NT2/D1 (cell line): ENCODE measurements around the gene PHEX.

Experiments
- DNase-seq: peaks from one replicate; pipeline ENCODE4 v3.0.0-alpha.2; 2011; ENCODE audit warnings: low read depth, low spot score
- H3K27me3 ChIP-seq: 2 replicates; pipeline ENCODE4 v1.6.0; 2011; ENCODE audit warnings: mild to moderate bottlenecking; ENCODE audit not compliant: insufficient read length, insufficient read depth
- H3K36me3 ChIP-seq: 2 replicates; pipeline ENCODE4 v1.6.1; 2011; ENCODE audit warnings: mild to moderate bottlenecking, low read length, mixed read lengths; ENCODE audit not compliant: insufficient read depth, insufficient read length
- H3K4me1 ChIP-seq: 2 replicates; pipeline ENCODE4 v1.5.1; 2011; ENCODE audit not compliant: insufficient read depth, insufficient read length
- H3K4me3 ChIP-seq: 2 replicates; pipeline ENCODE4 v1.5.1; 2011; ENCODE audit warnings: low read depth; ENCODE audit not compliant: insufficient read length
- H3K9ac ChIP-seq: 2 replicates; pipeline ENCODE4 v1.6.0; 2011; ENCODE audit warnings: low read depth; ENCODE audit not compliant: insufficient read length
- H3K9me3 ChIP-seq: 2 replicates; pipeline ENCODE4 v1.5.1; 2011; ENCODE audit warnings: mild to moderate bottlenecking, low read length; ENCODE audit not compliant: insufficient read depth
- SUZ12 ChIP-seq: IDR thresholded peaks from 2 replicates; pipeline ENCODE4 v1.6.1; 2011; ENCODE audit not compliant: insufficient read length, insufficient read depth; ENCODE audit errors: extremely low read depth
- YY1 ChIP-seq: IDR thresholded peaks from 2 replicates; pipeline ENCODE4 v1.6.1; 2011; ENCODE audit not compliant: insufficient read length, insufficient read depth
- ZNF274 ChIP-seq: IDR thresholded peaks from 2 replicates; pipeline ENCODE4 v1.6.1; 2011; ENCODE audit warnings: mild to moderate bottlenecking, low read depth, low read length

PHEX gene

DNA sequence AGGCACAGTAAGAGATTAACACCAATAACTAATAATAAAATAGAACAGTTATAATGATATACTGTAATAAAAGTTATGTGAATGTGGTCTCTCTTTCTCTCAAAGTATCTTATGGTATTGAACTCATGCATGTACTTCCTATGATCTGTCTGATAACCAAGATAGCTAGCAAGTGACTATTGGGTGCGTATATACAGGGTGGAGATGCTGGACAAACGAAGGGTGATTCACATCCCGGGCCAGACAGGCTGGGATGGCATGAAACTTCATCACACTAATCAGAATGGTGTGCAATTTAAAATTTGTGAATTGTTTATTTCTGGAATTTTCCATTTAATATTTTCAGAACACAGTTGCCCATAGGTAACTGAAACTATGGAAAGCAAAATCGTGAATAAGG is 96.8 kb downstream of the PHEX start:
- no peak overlapping the region for H3K4me3 ChIP-seq
- no peak for TF ChIP-seq YY1
- no peak for TF ChIP-seq SUZ12
- TF ChIP-seq ZNF274: no peak
- H3K27me3 ChIP-seq: no peaks in the 10 kb centered on the region
- H3K9ac ChIP-seq: no peak overlapping the region
- H3K4me1 ChIP-seq: no peaks in the 10 kb centered on the region
- no peaks in the 10 kb centered on the region for H3K36me3 ChIP-seq
- H3K9me3 ChIP-seq: no peaks in the 10 kb centered on the region
- DNase-seq: no peak

DNA sequence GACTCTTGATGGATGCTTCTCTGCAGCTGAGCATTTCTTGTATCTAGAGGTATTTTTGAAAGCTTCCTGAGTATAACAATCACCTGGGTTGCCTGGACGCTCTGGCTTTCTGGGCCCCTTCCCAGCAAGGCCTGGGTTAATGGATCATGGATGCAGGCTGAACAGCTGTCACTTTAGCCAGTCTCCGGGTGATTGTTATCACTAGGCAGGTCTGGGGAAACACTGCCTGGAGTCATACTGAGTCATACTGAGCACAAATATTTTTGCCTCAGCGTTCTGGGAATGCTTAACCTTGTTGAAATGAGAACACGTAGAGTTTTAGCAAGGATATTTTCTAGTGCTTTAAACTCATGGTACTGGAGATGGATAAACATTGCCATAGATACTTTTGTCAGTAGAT is 102.6 kb downstream of the PHEX start:
- Histone ChIP-seq H3K36me3 (no peaks in the 10 kb centered on the region), H3K4me3 (no peak overlapping the region), H3K9ac (no peak overlapping the region), H3K27me3 (no peaks in the 10 kb centered on the region), H3K9me3 (no peaks in the 10 kb centered on the region), H3K4me1 (peaks cover 4% of the 10 kb centered on the region)
- TF ChIP-seq ZNF274 (no peak), SUZ12 (no peak), YY1 (no peak)
- DNase-seq: no peak

GRCh38 chrX:22135171-22135711 is 103.1 kb downstream of the PHEX start:
- Histone ChIP-seq H3K36me3 (no peaks in the 10 kb centered on the region), H3K4me3 (no peak overlapping the region), H3K27me3 (no peaks in the 10 kb centered on the region), H3K9ac (no peak overlapping the region), H3K4me1 (peaks cover 4% of the 10 kb centered on the region), H3K9me3 (no peaks in the 10 kb centered on the region)
- no peak for TF ChIP-seq YY1
- no peak for TF ChIP-seq SUZ12
- TF ChIP-seq ZNF274: no peak
- DNase-seq: no peak

DNA sequence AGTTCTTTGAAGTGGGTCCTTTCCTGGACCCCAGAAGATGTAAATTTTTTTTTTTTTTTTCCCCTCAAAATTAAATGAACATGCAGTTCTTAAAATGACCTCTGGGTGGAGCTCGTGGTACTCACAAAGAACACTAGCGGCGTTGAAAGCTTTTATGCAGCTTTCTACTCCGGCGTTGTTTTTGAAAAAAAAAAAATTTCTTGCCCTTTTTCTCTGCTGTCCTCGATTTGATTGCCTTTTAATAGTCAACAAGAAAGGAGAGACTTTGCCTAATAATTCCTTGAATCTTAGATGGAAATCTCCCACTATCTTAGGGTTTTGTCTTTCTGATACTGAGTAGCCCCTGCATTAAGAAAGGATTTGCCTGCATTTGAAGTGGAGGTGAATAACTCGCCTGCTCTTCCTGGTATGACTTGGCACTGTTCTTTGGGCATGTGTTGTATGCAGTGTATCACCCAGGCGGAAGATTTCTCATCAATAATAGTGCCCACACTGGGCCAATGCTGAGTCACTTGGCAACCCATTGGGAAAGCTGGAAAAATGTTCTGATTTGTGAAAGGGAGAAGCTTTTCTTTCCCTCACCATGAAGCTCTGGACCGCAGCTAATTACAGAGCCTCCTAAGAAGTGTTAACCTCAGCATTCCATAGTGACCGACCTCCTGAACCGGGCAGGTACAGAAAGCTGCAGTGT is 104.0 kb downstream of the PHEX start:
- Histone ChIP-seq H3K4me3 (no peak overlapping the region), H3K36me3 (no peaks in the 10 kb centered on the region), H3K9me3 (no peaks in the 10 kb centered on the region), H3K9ac (no peak overlapping the region), H3K4me1 (peaks cover 4% of the 10 kb centered on the region), H3K27me3 (no peaks in the 10 kb centered on the region)
- DNase-seq: peak; percentile 36
- TF ChIP-seq YY1 (no peak), ZNF274 (no peak), SUZ12 (no peak)

GRCh38 chrX:22136711-22137110 is 104.6 kb downstream of the PHEX start:
- no peak for TF ChIP-seq ZNF274
- TF ChIP-seq YY1: no peak
- no peak for TF ChIP-seq SUZ12
- Histone ChIP-seq H3K27me3 (no peaks in the 10 kb centered on the region), H3K9ac (no peak overlapping the region), H3K9me3 (no peaks in the 10 kb centered on the region), H3K4me1 (peaks cover 4% of the 10 kb centered on the region), H3K36me3 (no peaks in the 10 kb centered on the region), H3K4me3 (no peak overlapping the region)
- no peak for DNase-seq

GRCh38 chrX:22139822-22140221 is 107.7 kb downstream of the PHEX start:
- no peaks in the 10 kb centered on the region for H3K9me3 ChIP-seq
- TF ChIP-seq ZNF274 (no peak), YY1 (no peak), SUZ12 (no peak)
- H3K4me1 ChIP-seq: peaks cover 4% of the 10 kb centered on the region
- no peaks in the 10 kb centered on the region for H3K36me3 ChIP-seq
- no peak overlapping the region for H3K4me3 ChIP-seq
- no peaks in the 10 kb centered on the region for H3K27me3 ChIP-seq
- no peak overlapping the region for H3K9ac ChIP-seq
- DNase-seq: no peak

DNA sequence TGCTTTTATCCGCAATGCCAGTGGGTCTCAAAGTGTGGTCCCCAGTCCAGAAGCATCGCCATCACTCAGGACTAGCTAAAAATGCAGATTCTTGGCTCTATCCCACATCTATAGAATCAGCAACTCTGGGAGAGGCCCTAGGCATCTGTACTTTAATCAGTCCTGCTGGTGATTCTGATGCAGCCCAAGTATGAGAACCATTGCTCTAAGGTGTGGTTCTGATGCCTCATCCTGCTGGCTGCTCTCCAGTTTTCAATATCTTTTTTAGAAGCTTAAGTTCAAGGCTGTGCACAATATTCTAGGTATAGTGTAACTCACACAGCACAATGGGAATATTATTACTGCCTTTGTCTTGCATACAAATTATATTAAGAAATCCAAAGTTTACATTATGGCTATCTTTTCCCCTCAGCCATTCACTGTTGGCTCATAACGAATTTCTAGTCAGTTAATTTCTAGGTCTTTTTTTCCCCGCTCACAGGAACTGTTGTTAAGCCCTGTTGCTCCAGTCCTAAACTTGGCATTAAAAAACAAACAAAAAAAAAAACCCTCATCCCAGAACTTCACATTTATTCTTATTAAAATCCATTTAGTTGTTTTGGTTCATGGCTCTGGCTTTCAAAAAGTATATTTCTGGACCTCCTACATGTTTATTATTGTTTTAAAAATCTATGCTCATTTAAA is 109.1 kb downstream of the PHEX start:
- Histone ChIP-seq H3K36me3 (no peaks in the 10 kb centered on the region), H3K27me3 (no peaks in the 10 kb centered on the region), H3K4me1 (no peaks in the 10 kb centered on the region), H3K9me3 (no peaks in the 10 kb centered on the region), H3K9ac (no peak overlapping the region), H3K4me3 (no peak overlapping the region)
- TF ChIP-seq SUZ12 (no peak), ZNF274 (no peak), YY1 (no peak)
- DNase-seq: no peak
